MM.1S (cell line): ENCODE data around the gene WNT5A.

Experiments
- EZH2 ChIP-seq: fragments of 300-600 bp; sonication (generic); optimal IDR thresholded peaks from 2 replicates; pipeline ENCODE3; 2017; ENCODE audit warnings: low read depth, mild to moderate bottlenecking, antibody characterized with exemption, low read length, mixed read lengths
- TF ChIP-seq, protein P1 (sequence below): fragments of 300-600 bp; sonication (generic); IDR thresholded peaks from 2 replicates; pipeline ENCODE4 v1.5.1; 2016; ENCODE audit warnings: antibody characterized with exemption, low read length, mixed read lengths

GRCh38 chr3:55491296-55491816, 4.2 kb upstream of the WNT5A start:
- TF ChIP-seq, protein P1, sequence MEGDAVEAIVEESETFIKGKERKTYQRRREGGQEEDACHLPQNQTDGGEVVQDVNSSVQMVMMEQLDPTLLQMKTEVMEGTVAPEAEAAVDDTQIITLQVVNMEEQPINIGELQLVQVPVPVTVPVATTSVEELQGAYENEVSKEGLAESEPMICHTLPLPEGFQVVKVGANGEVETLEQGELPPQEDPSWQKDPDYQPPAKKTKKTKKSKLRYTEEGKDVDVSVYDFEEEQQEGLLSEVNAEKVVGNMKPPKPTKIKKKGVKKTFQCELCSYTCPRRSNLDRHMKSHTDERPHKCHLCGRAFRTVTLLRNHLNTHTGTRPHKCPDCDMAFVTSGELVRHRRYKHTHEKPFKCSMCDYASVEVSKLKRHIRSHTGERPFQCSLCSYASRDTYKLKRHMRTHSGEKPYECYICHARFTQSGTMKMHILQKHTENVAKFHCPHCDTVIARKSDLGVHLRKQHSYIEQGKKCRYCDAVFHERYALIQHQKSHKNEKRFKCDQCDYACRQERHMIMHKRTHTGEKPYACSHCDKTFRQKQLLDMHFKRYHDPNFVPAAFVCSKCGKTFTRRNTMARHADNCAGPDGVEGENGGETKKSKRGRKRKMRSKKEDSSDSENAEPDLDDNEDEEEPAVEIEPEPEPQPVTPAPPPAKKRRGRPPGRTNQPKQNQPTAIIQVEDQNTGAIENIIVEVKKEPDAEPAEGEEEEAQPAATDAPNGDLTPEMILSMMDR, result no peak
- no peak for TF ChIP-seq EZH2
